Measurements from ENCODE around the gene GID8.
A peak's percentile ranks its signal among the peaks of the same experiment; 100 is the strongest.

GID8 gene

GRCh38 chr20:62955519-62956386, 17.8 kb downstream of the GID8 start:
- Histone ChIP-seq H3K4me2 (ENCODE audit: low read length, poor library complexity, severe bottlenecking) (no peak overlapping the region), H2AFZ (ENCODE audit: low read depth, low read length) (no peak overlapping the region), H2AK5ac (ENCODE audit: low read length, severe bottlenecking) (no peak overlapping the region), H3K9me3 (ENCODE audit: control insufficient read depth, low read length) (no peaks in the 10 kb centered on the region), H3K4ac (ENCODE audit: low read depth in 1 of 2, low read length in 2 of 2) (peak overlapping the region; percentile 55 to 76), H3K23ac (ENCODE audit: low read length in 2 of 2) (no peak overlapping the region), H3K18ac (ENCODE audit: low read depth in 1 of 2, low read length in 2 of 2) (peak overlapping the region in 1 of 2 experiments; percentile 69), H3K79me1 (replicated peaks; ENCODE audit: low read length, poor library complexity, severe bottlenecking) (peaks cover 5% of the 10 kb centered on the region), H3K9ac (ENCODE audit: low read length) (no peak overlapping the region), H4K8ac (ENCODE audit: low read length) (peak overlapping the region; percentile 32), H3K36me3 (ENCODE audit: control insufficient read depth in 1 of 2, insufficient read depth in 2 of 2, low read depth in 1 of 2, low read length in 2 of 2) (peaks cover 8 to 22% of the 10 kb centered on the region in 2 experiments), H4K91ac (ENCODE audit: low read length) (peak overlapping the region; percentile 6), H2BK12ac (ENCODE audit: low read length in 2 of 2) (no peak overlapping the region), H3K27me3 (ENCODE audit: control insufficient read depth in 1 of 2, insufficient read depth in 1 of 2, low read length in 2 of 2) (peaks cover 0 to 3% of the 10 kb centered on the region in 2 experiments), H3K27ac (ENCODE audit: low read length, poor library complexity, severe bottlenecking) (no peak overlapping the region), H3K4me3 (ENCODE audit: insufficient read depth in 1 of 2, low read depth in 1 of 2, low read length in 2 of 2) (no peak overlapping the region), H2BK120ac (ENCODE audit: low read depth, low read length) (no peak overlapping the region), H3K4me1 (ENCODE audit: control insufficient read depth, insufficient read depth, low read depth, low read length) (peaks cover 25% of the 10 kb centered on the region), H2BK5ac (ENCODE audit: low read depth, low read length, poor library complexity, severe bottlenecking) (no peak overlapping the region), H3K14ac (ENCODE audit: low read length in 2 of 2) (peak overlapping the region in 1 of 2 experiments; percentile 44), H2BK15ac (ENCODE audit: low read depth, poor library complexity, severe bottlenecking) (no peak overlapping the region)
- peak; percentile 57 for DNase-seq
- 72% methylated on average over 20 of the region's 23 CpGs for WGBS

GRCh38 chr20:62956387-62957135, 18.6 kb downstream of the GID8 start:
- Histone ChIP-seq H3K4me1 (ENCODE audit: control insufficient read depth, insufficient read depth, low read depth, low read length) (peaks cover 25% of the 10 kb centered on the region), H2BK15ac (ENCODE audit: low read depth, poor library complexity, severe bottlenecking) (no peak overlapping the region), H3K27me3 (ENCODE audit: control insufficient read depth in 1 of 2, insufficient read depth in 1 of 2, low read length in 2 of 2) (peaks cover 0 to 3% of the 10 kb centered on the region in 2 experiments), H3K4me3 (ENCODE audit: insufficient read depth in 1 of 2, low read depth in 1 of 2, low read length in 2 of 2) (no peak overlapping the region), H2BK5ac (ENCODE audit: low read depth, low read length, poor library complexity, severe bottlenecking) (no peak overlapping the region), H3K79me1 (replicated peaks; ENCODE audit: low read length, poor library complexity, severe bottlenecking) (peaks cover 4% of the 10 kb centered on the region), H3K14ac (ENCODE audit: low read length in 2 of 2) (peak overlapping the region in 1 of 2 experiments; percentile 41), H3K23ac (ENCODE audit: low read length in 2 of 2) (no peak overlapping the region), H3K9ac (ENCODE audit: low read length) (no peak overlapping the region), H3K4me2 (ENCODE audit: low read length, poor library complexity, severe bottlenecking) (no peak overlapping the region), H2AFZ (ENCODE audit: low read depth, low read length) (no peak overlapping the region), H2BK120ac (ENCODE audit: low read depth, low read length) (no peak overlapping the region), H4K8ac (ENCODE audit: low read length) (no peak overlapping the region), H3K4ac (ENCODE audit: low read depth in 1 of 2, low read length in 2 of 2) (no peak overlapping the region), H2AK5ac (ENCODE audit: low read length, severe bottlenecking) (no peak overlapping the region), H3K18ac (ENCODE audit: low read depth in 1 of 2, low read length in 2 of 2) (peak overlapping the region in 1 of 2 experiments; percentile 15), H2BK12ac (ENCODE audit: low read length in 2 of 2) (no peak overlapping the region), H3K9me3 (ENCODE audit: control insufficient read depth, low read length) (no peaks in the 10 kb centered on the region), H3K27ac (ENCODE audit: low read length, poor library complexity, severe bottlenecking) (no peak overlapping the region), H3K36me3 (ENCODE audit: control insufficient read depth in 1 of 2, insufficient read depth in 2 of 2, low read depth in 1 of 2, low read length in 2 of 2) (peaks cover 4 to 16% of the 10 kb centered on the region in 2 experiments), H4K91ac (ENCODE audit: low read length) (no peak overlapping the region)
- no peak for DNase-seq
- WGBS = 89% methylated on average over 25 of the region's 25 CpGs

DNA sequence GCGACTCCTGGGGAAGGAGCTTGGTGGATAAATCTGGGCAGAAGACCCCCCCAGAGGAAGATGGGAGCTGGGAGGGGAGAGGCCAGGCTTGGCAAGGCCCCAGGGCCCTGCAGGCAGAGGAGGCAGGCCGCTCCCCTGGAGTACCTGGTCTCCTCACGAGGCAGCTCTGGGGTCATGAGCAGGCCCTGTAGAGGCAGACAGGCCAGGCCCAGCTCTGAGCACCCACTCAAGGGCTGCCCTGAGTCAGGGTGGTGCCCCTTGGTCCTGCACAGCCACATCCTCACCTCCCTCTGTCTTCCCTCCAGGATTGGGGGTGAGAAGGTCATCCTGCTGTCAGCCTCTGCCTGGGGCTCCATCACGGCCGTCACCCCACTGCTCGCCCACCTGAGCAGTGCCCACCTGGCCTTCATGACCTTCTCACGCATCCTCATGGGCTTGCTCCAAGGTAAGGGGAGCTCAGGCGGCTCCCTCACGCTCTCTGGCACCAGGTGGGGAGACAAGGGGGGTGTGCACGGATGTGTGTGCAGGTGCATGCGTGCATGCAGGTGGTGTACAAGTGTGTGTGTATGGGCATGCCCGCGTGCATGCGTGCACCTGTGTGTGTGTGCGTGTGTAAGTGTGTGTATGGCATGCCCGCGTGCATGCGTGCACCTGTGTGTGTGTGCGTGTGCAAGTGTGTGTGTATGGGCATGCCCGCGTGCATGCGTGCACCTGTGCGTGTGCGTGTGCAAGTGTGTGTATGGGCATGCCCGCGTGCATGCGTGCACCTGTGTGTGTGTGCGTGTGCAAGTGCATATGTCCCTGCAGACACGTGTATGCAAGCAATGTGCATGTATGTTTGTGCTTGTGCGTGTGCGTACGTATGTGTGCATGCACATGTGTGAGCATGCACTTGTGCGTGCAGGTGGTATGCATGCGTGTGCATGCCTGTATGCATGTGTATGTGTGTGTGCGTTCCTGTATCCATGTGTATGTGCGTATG, 19.5 kb downstream of the GID8 start:
- Histone ChIP-seq H2BK12ac (ENCODE audit: low read length in 2 of 2) (no peak overlapping the region), H3K9me3 (ENCODE audit: control insufficient read depth, low read length) (no peaks in the 10 kb centered on the region), H3K27me3 (ENCODE audit: control insufficient read depth in 1 of 2, insufficient read depth in 1 of 2, low read length in 2 of 2) (peaks cover 0 to 3% of the 10 kb centered on the region in 2 experiments), H2BK5ac (ENCODE audit: low read depth, low read length, poor library complexity, severe bottlenecking) (no peak overlapping the region), H3K27ac (ENCODE audit: low read length, poor library complexity, severe bottlenecking) (no peak overlapping the region), H3K4me2 (ENCODE audit: low read length, poor library complexity, severe bottlenecking) (no peak overlapping the region), H3K9ac (ENCODE audit: low read length) (no peak overlapping the region), H4K8ac (ENCODE audit: low read length) (no peak overlapping the region), H3K23ac (ENCODE audit: low read length in 2 of 2) (no peak overlapping the region), H3K18ac (ENCODE audit: low read depth in 1 of 2, low read length in 2 of 2) (no peak overlapping the region), H3K79me1 (replicated peaks; ENCODE audit: low read length, poor library complexity, severe bottlenecking) (peaks cover 2% of the 10 kb centered on the region), H2AFZ (ENCODE audit: low read depth, low read length) (no peak overlapping the region), H3K4me3 (ENCODE audit: insufficient read depth in 1 of 2, low read depth in 1 of 2, low read length in 2 of 2) (no peak overlapping the region), H3K4me1 (ENCODE audit: control insufficient read depth, insufficient read depth, low read depth, low read length) (peaks cover 22% of the 10 kb centered on the region), H3K4ac (ENCODE audit: low read depth in 1 of 2, low read length in 2 of 2) (no peak overlapping the region), H3K36me3 (ENCODE audit: control insufficient read depth in 1 of 2, insufficient read depth in 2 of 2, low read depth in 1 of 2, low read length in 2 of 2) (peaks cover 4 to 13% of the 10 kb centered on the region in 2 experiments), H2BK120ac (ENCODE audit: low read depth, low read length) (no peak overlapping the region), H3K14ac (ENCODE audit: low read length in 2 of 2) (no peak overlapping the region), H4K91ac (ENCODE audit: low read length) (peak overlapping the region; percentile 40), H2BK15ac (ENCODE audit: low read depth, poor library complexity, severe bottlenecking) (no peak overlapping the region), H2AK5ac (ENCODE audit: low read length, severe bottlenecking) (no peak overlapping the region)
- 94% methylated on average over 36 of the region's 36 CpGs for WGBS
- no peak for DNase-seq
